ENCODE results near the gene CAMSAP1. TPM values are rescaled to one million over a fixed set of nuclear protein-coding genes. Genes with fewer than 3 reads are reported as not detected.
A peak's percentile ranks its signal among the peaks of the same experiment; 100 is the strongest.

CAMSAP1 gene
- polyA plus RNA-seq, 3 donors = 0.71 to 9.0 (median 0.75) TPM

DNA sequence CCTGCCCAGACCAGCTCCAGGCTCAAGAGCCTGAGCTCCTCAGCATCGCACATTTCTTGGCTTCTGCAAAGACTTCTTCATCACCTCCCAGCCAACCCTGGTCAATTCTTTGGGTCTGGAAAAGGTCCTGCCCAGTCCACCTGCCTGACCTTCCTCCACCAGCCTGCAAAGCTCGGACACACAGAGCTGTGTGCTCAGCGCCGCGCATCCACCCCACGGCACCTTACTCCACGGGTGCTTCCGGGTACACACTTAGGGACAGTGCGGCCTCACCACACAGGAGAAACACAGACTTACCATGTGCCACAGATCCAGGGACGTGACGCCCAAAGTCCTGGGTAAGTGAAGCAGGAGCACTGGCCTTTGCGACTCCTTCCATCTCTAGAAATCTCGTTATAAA lies 108.1 kb downstream of the CAMSAP1 start:
- 100% methylated on average over 8 of the region's 13 CpGs for WGBS (ENCODE audit: insufficient coverage)
- peaks cover 0 to 6% (median 0%) of the 10 kb centered on the region in 7 donors for H3K9me3 Mint-ChIP-seq
- no peaks in the 10 kb centered on the region for H3K27me3 ChIP-seq (ENCODE audit: control insufficient read depth in 2 of 2, insufficient read depth in 2 of 2, low read length in 2 of 2)
- H3K36me3 ChIP-seq (replicated peaks in 1 of 2; ENCODE audit: control insufficient read depth in 1 of 2, insufficient read depth in 2 of 2, low read length in 2 of 2) = no peaks in the 10 kb centered on the region
- H4K20me1 ChIP-seq (ENCODE audit: insufficient read depth, low read length) = no peaks in the 10 kb centered on the region
- H3K9me3 ChIP-seq (replicated peaks in 1 of 2; ENCODE audit: control insufficient read depth in 1 of 2, insufficient read depth in 1 of 2, low read length in 2 of 2) = no peaks in the 10 kb centered on the region
- intact Hi-C loops (cut with micrococcal nuclease) = loop anchor here in 1 of 2 donors (5.0 kb wide), 1 partner anchor 323 kb away; no protein-coding TSS in a partner anchor
- H3K4me1 Mint-ChIP-seq = peaks cover 2% of the 10 kb centered on the region
- no peak overlapping the region for H3K27ac ChIP-seq (ENCODE audit: low read depth in 1 of 2, low read length in 2 of 2)
- no peak overlapping the region for H3K9ac ChIP-seq (ENCODE audit: insufficient read depth, low read length, poor library complexity, severe bottlenecking)
- no peak overlapping the region for H2AFZ ChIP-seq (ENCODE audit: insufficient read depth, low read depth, low read length, poor library complexity, severe bottlenecking)
- no peak for DNase-seq
- H3K4me3 Mint-ChIP-seq = no peak overlapping the region
- no peak overlapping the region for H3K4me3 ChIP-seq (replicated peaks in 1 of 3; ENCODE audit: low read depth in 2 of 3, low read length in 3 of 3)
- H3K4me1 ChIP-seq (ENCODE audit: control insufficient read depth in 1 of 2, insufficient read depth in 2 of 2, low read length in 2 of 2) = no peaks in the 10 kb centered on the region
- H3K4me2 ChIP-seq (replicated peaks; ENCODE audit: extremely low read depth, low read length, poor library complexity, severe bottlenecking) = no peak overlapping the region
- no peaks in the 10 kb centered on the region for H3K79me2 ChIP-seq (ENCODE audit: insufficient read depth, low read length)
- H3K27me3 Mint-ChIP-seq (ENCODE audit: low read depth in 3 of 3) = peaks cover 0 to 4% (median 1%) of the 10 kb centered on the region in 3 donors
- TF ChIP-seq, protein P1, sequence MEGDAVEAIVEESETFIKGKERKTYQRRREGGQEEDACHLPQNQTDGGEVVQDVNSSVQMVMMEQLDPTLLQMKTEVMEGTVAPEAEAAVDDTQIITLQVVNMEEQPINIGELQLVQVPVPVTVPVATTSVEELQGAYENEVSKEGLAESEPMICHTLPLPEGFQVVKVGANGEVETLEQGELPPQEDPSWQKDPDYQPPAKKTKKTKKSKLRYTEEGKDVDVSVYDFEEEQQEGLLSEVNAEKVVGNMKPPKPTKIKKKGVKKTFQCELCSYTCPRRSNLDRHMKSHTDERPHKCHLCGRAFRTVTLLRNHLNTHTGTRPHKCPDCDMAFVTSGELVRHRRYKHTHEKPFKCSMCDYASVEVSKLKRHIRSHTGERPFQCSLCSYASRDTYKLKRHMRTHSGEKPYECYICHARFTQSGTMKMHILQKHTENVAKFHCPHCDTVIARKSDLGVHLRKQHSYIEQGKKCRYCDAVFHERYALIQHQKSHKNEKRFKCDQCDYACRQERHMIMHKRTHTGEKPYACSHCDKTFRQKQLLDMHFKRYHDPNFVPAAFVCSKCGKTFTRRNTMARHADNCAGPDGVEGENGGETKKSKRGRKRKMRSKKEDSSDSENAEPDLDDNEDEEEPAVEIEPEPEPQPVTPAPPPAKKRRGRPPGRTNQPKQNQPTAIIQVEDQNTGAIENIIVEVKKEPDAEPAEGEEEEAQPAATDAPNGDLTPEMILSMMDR (IDR thresholded peaks at IDR 0.05) = no peak
- H3K27ac Mint-ChIP-seq = peak overlapping the region in 1 of 7 donors; percentile 61
- H3K36me3 Mint-ChIP-seq = no peaks in the 10 kb centered on the region

DNA sequence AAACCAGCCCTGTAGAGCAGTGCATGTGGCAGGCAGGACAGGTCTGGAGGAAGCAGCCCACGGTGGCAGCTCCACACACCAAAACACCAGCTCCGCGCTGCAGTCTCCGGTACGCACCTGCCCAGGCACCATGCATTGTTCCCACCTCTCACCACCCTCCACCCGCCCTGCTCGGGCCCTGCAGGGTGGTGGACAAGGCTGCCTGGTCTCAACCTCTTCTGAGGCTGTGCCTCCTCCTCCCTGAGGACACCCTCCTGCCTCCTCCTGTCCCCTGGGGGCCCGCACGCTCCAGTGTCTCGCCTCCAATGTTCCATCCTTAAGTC lies 109.1 kb downstream of the CAMSAP1 start:
- no peak overlapping the region for H3K27ac ChIP-seq (ENCODE audit: low read depth in 1 of 2, low read length in 2 of 2)
- H3K27me3 ChIP-seq (ENCODE audit: control insufficient read depth in 2 of 2, insufficient read depth in 2 of 2, low read length in 2 of 2) = no peaks in the 10 kb centered on the region
- peaks cover 0 to 4% (median 1%) of the 10 kb centered on the region in 3 donors for H3K27me3 Mint-ChIP-seq (ENCODE audit: low read depth in 3 of 3)
- H3K9me3 Mint-ChIP-seq = peaks cover 0 to 6% (median 0%) of the 10 kb centered on the region in 7 donors
- no peaks in the 10 kb centered on the region for H3K4me1 ChIP-seq (ENCODE audit: control insufficient read depth in 1 of 2, insufficient read depth in 2 of 2, low read length in 2 of 2)
- H4K20me1 ChIP-seq (ENCODE audit: insufficient read depth, low read length) = no peaks in the 10 kb centered on the region
- no peak overlapping the region for H3K27ac Mint-ChIP-seq
- H3K4me3 ChIP-seq (replicated peaks in 1 of 3; ENCODE audit: low read depth in 2 of 3, low read length in 3 of 3) = no peak overlapping the region
- H2AFZ ChIP-seq (ENCODE audit: insufficient read depth, low read depth, low read length, poor library complexity, severe bottlenecking) = no peak overlapping the region
- no peak for DNase-seq
- H3K4me3 Mint-ChIP-seq = no peak overlapping the region
- no peak overlapping the region for H3K4me2 ChIP-seq (replicated peaks; ENCODE audit: extremely low read depth, low read length, poor library complexity, severe bottlenecking)
- TF ChIP-seq, protein P1 (IDR thresholded peaks at IDR 0.05) = no peak
- no peaks in the 10 kb centered on the region for H3K36me3 ChIP-seq (replicated peaks in 1 of 2; ENCODE audit: control insufficient read depth in 1 of 2, insufficient read depth in 2 of 2, low read length in 2 of 2)
- H3K36me3 Mint-ChIP-seq = no peaks in the 10 kb centered on the region
- WGBS (ENCODE audit: insufficient coverage) = 91% methylated on average over 10 of the region's 10 CpGs
- H3K4me1 Mint-ChIP-seq = peaks cover 2% of the 10 kb centered on the region
- H3K79me2 ChIP-seq (ENCODE audit: insufficient read depth, low read length) = no peaks in the 10 kb centered on the region
- intact Hi-C loops (cut with micrococcal nuclease) = loop anchor here in 1 of 2 donors (5.0 kb wide), 1 partner anchor 324 kb away; no protein-coding TSS in a partner anchor
- no peaks in the 10 kb centered on the region for H3K9me3 ChIP-seq (replicated peaks in 1 of 2; ENCODE audit: control insufficient read depth in 1 of 2, insufficient read depth in 1 of 2, low read length in 2 of 2)
- no peak overlapping the region for H3K9ac ChIP-seq (ENCODE audit: insufficient read depth, low read length, poor library complexity, severe bottlenecking)

All from CD14-positive monocyte (primary cell).